ENCODE data around the gene COBL.

Gene COBL

DNA sequence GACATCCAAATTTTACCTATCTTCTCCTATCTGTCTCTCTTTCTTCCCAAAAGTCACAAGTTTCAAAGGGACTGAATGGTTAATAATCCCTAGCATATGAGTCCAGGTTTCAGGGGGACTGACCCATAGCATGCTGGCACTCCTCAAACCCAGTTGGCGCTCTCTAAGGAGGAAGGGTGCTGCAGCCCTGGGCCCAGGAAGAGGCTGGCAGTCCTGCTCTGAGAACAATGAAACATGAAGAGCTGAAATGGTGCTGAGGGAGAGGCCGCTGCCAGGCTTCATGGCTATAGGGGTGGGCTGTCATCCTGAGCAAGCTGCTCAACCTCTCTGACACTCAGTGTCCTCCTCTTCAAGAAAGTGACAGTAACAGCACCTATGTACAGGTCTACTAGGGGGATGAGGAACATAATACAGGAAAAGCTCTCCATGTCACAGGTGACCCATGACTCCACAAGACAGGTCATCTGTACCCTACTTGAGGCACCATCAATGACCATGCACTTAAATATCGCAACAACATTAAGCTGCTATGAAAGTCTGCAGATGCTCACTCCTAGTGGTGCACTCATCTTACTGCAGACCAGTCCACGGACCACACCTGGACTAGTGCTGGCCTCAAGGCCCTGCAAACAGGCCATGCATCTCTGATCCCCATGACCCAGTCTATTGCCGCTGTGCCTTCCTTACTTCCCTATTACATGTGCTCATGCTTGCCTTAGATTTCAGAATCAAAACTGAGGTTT, 17.0 kb downstream of the COBL start:
- Histone ChIP-seq H3K27me3 (ENCODE audit: insufficient read depth, low read length, poor library complexity, severe bottlenecking) (no peaks in the 10 kb centered on the region), H4K20me1 (ENCODE audit: insufficient read depth, low read length, poor library complexity, severe bottlenecking) (no peaks in the 10 kb centered on the region), H3K79me2 (ENCODE audit: insufficient read depth, low read length) (no peaks in the 10 kb centered on the region), H3K4me3 (ENCODE audit: low read length, poor library complexity, severe bottlenecking) (no peak overlapping the region), H3K4me2 (ENCODE audit: low read depth, low read length, poor library complexity, severe bottlenecking) (no peak overlapping the region), H3K36me3 (ENCODE audit: insufficient read depth, low read length) (no peaks in the 10 kb centered on the region), H3K9ac (ENCODE audit: low read depth, low read length, poor library complexity, severe bottlenecking) (no peak overlapping the region), H3K9me2 (replicated peaks; ENCODE audit: low read depth, low read length) (no peaks in the 10 kb centered on the region), H3K9me3 (ENCODE audit: insufficient read depth, low read depth, low read length) (no peaks in the 10 kb centered on the region), H3F3A (ENCODE audit: low read depth) (no peaks in the 10 kb centered on the region), H2AFZ (ENCODE audit: low read length) (no peak overlapping the region), H3K4me1 (ENCODE audit: insufficient read depth, low read length, poor library complexity, severe bottlenecking) (no peaks in the 10 kb centered on the region)
- no peak for TF ChIP-seq CTCF (conservative IDR thresholded peaks at IDR 0.05; ENCODE audit: low read length)
- TF ChIP-seq EZH2phosphoT487 (IDR thresholded peaks at IDR 0.05; ENCODE audit: borderline replicate concordance): no peak

DNA sequence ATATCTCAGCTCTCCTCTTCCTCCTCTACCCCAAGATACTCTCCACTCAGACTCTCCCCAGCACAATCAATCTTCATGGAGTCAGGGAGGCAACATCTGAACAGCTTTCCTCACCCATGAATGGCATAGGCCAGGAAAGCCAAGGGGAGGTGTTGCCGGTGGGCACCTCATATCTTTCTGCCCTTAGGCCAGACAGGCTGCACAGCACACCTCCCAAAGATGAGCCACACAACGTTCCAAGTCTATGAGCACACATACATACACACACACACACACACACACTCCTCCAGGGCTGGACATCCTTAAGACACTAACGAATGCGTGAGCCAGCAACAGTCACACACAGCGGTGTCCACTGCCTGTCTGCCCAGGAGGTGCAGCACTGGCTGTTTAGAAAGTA, 17.7 kb downstream of the COBL start:
- TF ChIP-seq EZH2phosphoT487 (IDR thresholded peaks at IDR 0.05; ENCODE audit: borderline replicate concordance): no peak
- no peak for TF ChIP-seq CTCF (conservative IDR thresholded peaks at IDR 0.05; ENCODE audit: low read length)
- no peaks in the 10 kb centered on the region for H3K9me3 ChIP-seq (ENCODE audit: insufficient read depth, low read depth, low read length)
- H3K79me2 ChIP-seq (ENCODE audit: insufficient read depth, low read length): no peaks in the 10 kb centered on the region
- no peaks in the 10 kb centered on the region for H3K27me3 ChIP-seq (ENCODE audit: insufficient read depth, low read length, poor library complexity, severe bottlenecking)
- no peaks in the 10 kb centered on the region for H3K36me3 ChIP-seq (ENCODE audit: insufficient read depth, low read length)
- no peaks in the 10 kb centered on the region for H3K4me1 ChIP-seq (ENCODE audit: insufficient read depth, low read length, poor library complexity, severe bottlenecking)
- H3F3A ChIP-seq (ENCODE audit: low read depth): no peaks in the 10 kb centered on the region
- no peak overlapping the region for H3K4me2 ChIP-seq (ENCODE audit: low read depth, low read length, poor library complexity, severe bottlenecking)
- H4K20me1 ChIP-seq (ENCODE audit: insufficient read depth, low read length, poor library complexity, severe bottlenecking): no peaks in the 10 kb centered on the region
- H3K9me2 ChIP-seq (replicated peaks; ENCODE audit: low read depth, low read length): no peaks in the 10 kb centered on the region
- H2AFZ ChIP-seq (ENCODE audit: low read length): no peak overlapping the region
- H3K9ac ChIP-seq (ENCODE audit: low read depth, low read length, poor library complexity, severe bottlenecking): no peak overlapping the region
- no peak overlapping the region for H3K4me3 ChIP-seq (ENCODE audit: low read length, poor library complexity, severe bottlenecking)

DNA sequence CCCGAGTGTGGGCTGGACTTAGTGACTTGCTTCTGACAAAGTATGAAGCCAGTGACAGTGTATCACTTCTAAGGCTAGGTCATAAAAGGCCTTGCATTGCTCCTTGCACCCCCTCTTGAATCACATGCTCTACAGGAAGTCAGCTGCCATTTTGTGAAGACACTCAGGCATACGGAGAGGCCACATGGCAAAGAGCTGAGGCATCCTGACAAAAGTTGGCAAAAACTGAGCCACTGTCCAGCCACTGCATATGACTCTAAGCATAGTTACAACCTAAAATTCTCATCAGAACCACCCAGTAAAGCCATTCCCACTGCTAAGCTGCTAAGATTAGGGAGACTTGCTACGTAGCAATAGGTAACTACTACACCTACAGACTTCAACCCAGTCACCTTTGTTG, 18.6 kb downstream of the COBL start:
- no peak overlapping the region for H3K4me3 ChIP-seq (ENCODE audit: low read length, poor library complexity, severe bottlenecking)
- H3F3A ChIP-seq (ENCODE audit: low read depth): no peaks in the 10 kb centered on the region
- H2AFZ ChIP-seq (ENCODE audit: low read length): no peak overlapping the region
- TF ChIP-seq EZH2phosphoT487 (IDR thresholded peaks at IDR 0.05; ENCODE audit: borderline replicate concordance): no peak
- TF ChIP-seq CTCF (conservative IDR thresholded peaks at IDR 0.05; ENCODE audit: low read length): no peak
- H3K4me2 ChIP-seq (ENCODE audit: low read depth, low read length, poor library complexity, severe bottlenecking): no peak overlapping the region
- no peaks in the 10 kb centered on the region for H3K36me3 ChIP-seq (ENCODE audit: insufficient read depth, low read length)
- no peaks in the 10 kb centered on the region for H3K9me2 ChIP-seq (replicated peaks; ENCODE audit: low read depth, low read length)
- no peaks in the 10 kb centered on the region for H3K79me2 ChIP-seq (ENCODE audit: insufficient read depth, low read length)
- no peaks in the 10 kb centered on the region for H4K20me1 ChIP-seq (ENCODE audit: insufficient read depth, low read length, poor library complexity, severe bottlenecking)
- no peaks in the 10 kb centered on the region for H3K4me1 ChIP-seq (ENCODE audit: insufficient read depth, low read length, poor library complexity, severe bottlenecking)
- H3K9ac ChIP-seq (ENCODE audit: low read depth, low read length, poor library complexity, severe bottlenecking): no peak overlapping the region
- no peaks in the 10 kb centered on the region for H3K27me3 ChIP-seq (ENCODE audit: insufficient read depth, low read length, poor library complexity, severe bottlenecking)
- no peaks in the 10 kb centered on the region for H3K9me3 ChIP-seq (ENCODE audit: insufficient read depth, low read depth, low read length)

Measured in Loucy (cell line).